ENCODE results near the gene PLSCR1.

DNA sequence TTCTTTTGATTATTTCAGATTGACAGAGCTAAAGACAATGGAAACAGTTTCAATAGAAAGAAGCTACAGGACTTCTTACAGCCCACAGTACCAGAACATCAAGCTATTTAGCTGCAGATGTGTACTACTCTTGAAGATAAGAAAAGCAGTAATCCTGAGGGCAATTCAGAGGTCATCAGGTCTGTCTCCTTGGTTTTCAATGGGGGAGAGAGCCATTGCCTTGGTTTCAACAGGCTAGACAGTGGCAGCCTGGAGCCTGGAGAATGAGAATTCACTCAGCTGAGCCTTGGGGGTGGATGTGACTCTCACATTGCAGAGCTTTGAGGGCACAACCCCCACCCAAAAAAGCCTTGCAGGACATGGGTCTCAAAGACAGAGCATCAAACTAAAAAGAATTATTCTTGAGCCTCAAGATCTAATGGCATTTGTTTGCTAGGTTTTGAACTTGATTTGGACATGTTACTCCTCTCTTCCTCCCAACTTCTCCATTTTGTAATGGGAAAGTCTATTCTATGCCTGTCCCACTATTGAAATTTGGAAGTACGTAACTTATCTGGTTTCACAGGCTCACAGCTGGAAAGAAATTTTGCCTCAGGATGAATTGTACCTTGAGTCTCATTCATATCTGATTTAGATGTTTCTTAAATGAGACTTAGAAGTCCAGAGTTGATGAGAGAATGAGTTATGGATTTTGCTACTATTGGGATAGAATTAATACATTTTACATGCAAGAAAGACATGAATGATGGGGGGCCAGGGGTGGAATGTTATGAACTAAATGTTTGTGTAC is 36.9 kb downstream of the PLSCR1 start:
- TF ChIP-seq BHLHE40 (IDR thresholded peaks at IDR 0.05; ENCODE audit: borderline replicate concordance): no peak
- TF ChIP-seq SP1 (IDR thresholded peaks at IDR 0.05): no peak
- no peak for TF ChIP-seq FOXA1 (IDR thresholded peaks at IDR 0.05)
- no peak for TF ChIP-seq ELF4 (IDR thresholded peaks at IDR 0.05)
- TF ChIP-seq, protein P1, sequence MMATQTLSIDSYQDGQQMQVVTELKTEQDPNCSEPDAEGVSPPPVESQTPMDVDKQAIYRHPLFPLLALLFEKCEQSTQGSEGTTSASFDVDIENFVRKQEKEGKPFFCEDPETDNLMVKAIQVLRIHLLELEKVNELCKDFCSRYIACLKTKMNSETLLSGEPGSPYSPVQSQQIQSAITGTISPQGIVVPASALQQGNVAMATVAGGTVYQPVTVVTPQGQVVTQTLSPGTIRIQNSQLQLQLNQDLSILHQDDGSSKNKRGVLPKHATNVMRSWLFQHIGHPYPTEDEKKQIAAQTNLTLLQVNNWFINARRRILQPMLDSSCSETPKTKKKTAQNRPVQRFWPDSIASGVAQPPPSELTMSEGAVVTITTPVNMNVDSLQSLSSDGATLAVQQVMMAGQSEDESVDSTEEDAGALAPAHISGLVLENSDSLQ (IDR thresholded peaks at IDR 0.05): no peak
- TF ChIP-seq TARDBP (IDR thresholded peaks at IDR 0.05): no peak
- no peak for TF ChIP-seq ARNT (IDR thresholded peaks at IDR 0.05)
